SK-N-SH (cell line): ENCODE data around the gene ZIK1. TPM values are rescaled to one million over a fixed set of nuclear protein-coding genes. Genes with fewer than 3 reads are reported as not detected.

Source experiments
- CTCF ChIA-PET: fragments of 300-600, 350-600 bp; formaldehyde crosslinking; extraction: SDS; loops from one replicate; lab custom pipeline; 2021; lab: Yijun Ruan, JAX
- POLR2A ChIA-PET: fragments of 350-600 bp; sonication (Branson Sonifier 250); formaldehyde crosslinking; extraction: SDS; loops from one replicate; lab custom pipeline; 2020; ENCODE audit warnings: antibody characterized with exemption, inconsistent platforms; lab: Yijun Ruan, JAX
- DNase-seq: peaks from one replicate; pipeline ENCODE4 v3.0.0; 2012
- H2AFZ ChIP-seq: fragments of 200-600 bp; sonication (generic); 2 replicates; pipeline ENCODE4 v1.8.1; 2016; ENCODE audit warnings: antibody characterized with exemption, mild to moderate bottlenecking, low read depth
- H3F3A ChIP-seq: fragments of 200-600 bp; sonication (generic); replicated peaks from 2 replicates; pipeline ENCODE3; 2016; ENCODE audit warnings: antibody characterized with exemption, mild to moderate bottlenecking; ENCODE audit not compliant: insufficient read depth
- H3K27ac ChIP-seq, 2 experiments: fragments of 200-500 bp in 1 of 2; fragments of 200-600 bp in 1 of 2; sonication (Bioruptor generic) in 1 of 2; sonication (generic), shearing (Covaris generic) in 1 of 2; 2 replicates each; pipeline versions ENCODE4 v1.5.1 to v1.6.1; 2014 to 2016; ENCODE audit warnings: low read depth in 2 of 2, inconsistent platforms in 1 of 2, low read length in 1 of 2, mild to moderate bottlenecking in 1 of 2, mixed read lengths in 1 of 2
- H3K27me3 ChIP-seq: fragments of 200-600 bp; sonication (generic), shearing (Covaris generic); 2 replicates; pipeline ENCODE4 v1.6.1; 2016; ENCODE audit warnings: mixed run types; ENCODE audit not compliant: insufficient read depth
- H3K36me3 ChIP-seq, 2 experiments: fragments of 200-500 bp in 1 of 2; fragments of 200-600 bp in 1 of 2; sonication (Bioruptor generic) in 1 of 2; sonication (generic) in 1 of 2; replicated peaks in 1 of 2; 2 replicates each; pipeline versions ENCODE3 to v1.5.1; 2014 to 2016; ENCODE audit warnings: low read length in 1 of 2, mild to moderate bottlenecking in 1 of 2; ENCODE audit not compliant: insufficient read depth in 2 of 2, control insufficient read depth in 1 of 2
- H3K4me1 ChIP-seq, 2 experiments: fragments of 200-500 bp in 1 of 2; fragments of 200-600 bp in 1 of 2; sonication (Bioruptor generic) in 1 of 2; sonication (generic), shearing (Covaris generic) in 1 of 2; 2 replicates each; pipeline versions ENCODE4 v1.5.1 to v1.6.1; 2014 to 2016; ENCODE audit warnings: low read depth in 1 of 2, low read length in 1 of 2, mixed run types in 1 of 2; ENCODE audit not compliant: insufficient read depth in 2 of 2, control insufficient read depth in 1 of 2
- H3K4me2 ChIP-seq: fragments of 200-600 bp; sonication (generic), shearing (Covaris generic); 2 replicates; pipeline ENCODE4 v1.6.1; 2017; ENCODE audit warnings: mixed run types
- H3K4me3 ChIP-seq, 2 experiments: fragments of 200-500 bp in 1 of 2; fragments of 200-600 bp in 1 of 2; sonication (Bioruptor generic) in 1 of 2; sonication (generic), shearing (Covaris generic) in 1 of 2; 2 replicates each; pipeline versions ENCODE4 v1.5.1 to v1.8.1; 2014 to 2016; ENCODE audit warnings: low read depth in 2 of 2, inconsistent platforms in 1 of 2, low read length in 1 of 2, mild to moderate bottlenecking in 1 of 2, mixed read lengths in 1 of 2, moderate library complexity in 1 of 2
- H3K79me2 ChIP-seq: fragments of 200-600 bp; sonication (generic); 2 replicates; pipeline ENCODE4 v1.8.1; 2017; ENCODE audit warnings: mild to moderate bottlenecking; ENCODE audit not compliant: insufficient read depth
- H3K9ac ChIP-seq: fragments of 200-600 bp; sonication (generic); 2 replicates; pipeline ENCODE4 v1.6.1; 2017; ENCODE audit warnings: mixed run types
- H3K9me2 ChIP-seq: fragments of 200-600 bp; sonication (generic); 2 replicates; pipeline ENCODE4 v1.6.1; 2017; ENCODE audit warnings: mixed run types
- H3K9me3 ChIP-seq: fragments of 200-600 bp; sonication (generic); 2 replicates; pipeline ENCODE4 v1.6.1; 2017; ENCODE audit warnings: mixed run types, mild to moderate bottlenecking, moderate library complexity
- H4K20me1 ChIP-seq: fragments of 200-600 bp; sonication (generic); 2 replicates; pipeline ENCODE4 v1.6.1; 2017; ENCODE audit warnings: mild to moderate bottlenecking, mixed run types; ENCODE audit not compliant: insufficient read depth
- ELF1 ChIP-seq: IDR thresholded peaks from 2 replicates; pipeline ENCODE4 v1.4.0; 2012
- EZH2phosphoT487 ChIP-seq: fragments of 200-600 bp; sonication (generic); IDR thresholded peaks from 2 replicates; pipeline ENCODE4 v1.6.1; 2017; ENCODE audit warnings: low read depth, mixed run types, mild to moderate bottlenecking, antibody characterized with exemption, moderate library complexity, borderline replicate concordance
- FOSL2 ChIP-seq: IDR thresholded peaks from 2 replicates; pipeline ENCODE4 v1.4.0; 2012; ENCODE audit warnings: low read depth, mild to moderate bottlenecking, moderate library complexity, borderline replicate concordance
- FOXJ3 ChIP-seq: sonication (generic); formaldehyde crosslinking; IDR thresholded peaks from 2 replicates; pipeline ENCODE4 v1.5.1; 2020; ENCODE audit warnings: mild to moderate bottlenecking, missing genetic modification reagents
- GATA2 ChIP-seq: sonication (generic); formaldehyde crosslinking; IDR thresholded peaks from 2 replicates; pipeline ENCODE4 v1.5.0; 2020; ENCODE audit warnings: mild to moderate bottlenecking, missing genetic modification reagents
- MXI1 ChIP-seq: IDR thresholded peaks from 2 replicates; pipeline ENCODE4 v1.6.1; 2012; ENCODE audit warnings: mild to moderate bottlenecking, low read depth, low read length, improper control_type of control experiment
- NFIC ChIP-seq: IDR thresholded peaks from 2 replicates; pipeline ENCODE4 v1.4.0; 2012; ENCODE audit warnings: borderline replicate concordance
- NRF1 ChIP-seq: IDR thresholded peaks from 2 replicates; pipeline ENCODE4 v1.6.1; 2012; ENCODE audit warnings: low read depth, mild to moderate bottlenecking, low read length
- POLR2AphosphoS5 ChIP-seq: IDR thresholded peaks from 2 replicates; pipeline ENCODE4 v1.6.1; 2012; ENCODE audit warnings: low read depth, low read length
- RFX5 ChIP-seq: IDR thresholded peaks from 2 replicates; pipeline ENCODE4 v1.6.1; 2012; ENCODE audit warnings: mild to moderate bottlenecking, improper control_type of control experiment, low read length
- RXRA ChIP-seq: IDR thresholded peaks from 2 replicates; pipeline ENCODE4 v1.4.0; 2012; ENCODE audit warnings: low read depth, mild to moderate bottlenecking, borderline replicate concordance
- SIN3A ChIP-seq: IDR thresholded peaks from 2 replicates; pipeline ENCODE4 v1.6.1; 2012; ENCODE audit warnings: low read depth, mild to moderate bottlenecking, low read length, moderate library complexity, borderline replicate concordance
- TCF12 ChIP-seq: IDR thresholded peaks from 2 replicates; pipeline ENCODE4 v1.4.0; 2012
- WGBS: methylation state at CpG from one replicate; pipeline ENCODE4 v1.1.6; 2017; ENCODE audit warnings: low lambda C conversion rate; 5-methylcytosine and 5-hydroxymethylcytosine counted together
- polyA plus RNA-seq, 3 experiments: library from polyadenylated mRNA; depleted of rRNA; stranded (reverse); fragments of >200 nt; gene quantifications; 2 replicates each; pipeline ENCODE4 v1.2.3, GENCODE V29; 2012
- TF ChIP-seq, protein P1 (sequence below): fragments of 200-600 bp; sonication (generic); IDR thresholded peaks from 2 replicates; pipeline ENCODE4 v1.6.1; 2017; ENCODE audit warnings: antibody characterized with exemption, mild to moderate bottlenecking, moderate library complexity
- TF ChIP-seq, protein P2 (sequence below): IDR thresholded peaks from 2 replicates; pipeline ENCODE4 v1.4.0; 2012; ENCODE audit warnings: low read depth
- TF ChIP-seq, protein P3 (sequence below): IDR thresholded peaks from 2 replicates; pipeline ENCODE4 v1.6.1; 2012; ENCODE audit warnings: mild to moderate bottlenecking, low read depth, low read length, moderate library complexity
- TF ChIP-seq, protein P4 (sequence below): IDR thresholded peaks from 2 replicates; pipeline ENCODE4 v1.4.0; 2012; ENCODE audit warnings: low read depth, borderline replicate concordance

Gene ZIK1
- polyA plus RNA-seq, 1 of the 3 experiments (the other 2 are of a cell fraction), result 2.1 TPM

DNA sequence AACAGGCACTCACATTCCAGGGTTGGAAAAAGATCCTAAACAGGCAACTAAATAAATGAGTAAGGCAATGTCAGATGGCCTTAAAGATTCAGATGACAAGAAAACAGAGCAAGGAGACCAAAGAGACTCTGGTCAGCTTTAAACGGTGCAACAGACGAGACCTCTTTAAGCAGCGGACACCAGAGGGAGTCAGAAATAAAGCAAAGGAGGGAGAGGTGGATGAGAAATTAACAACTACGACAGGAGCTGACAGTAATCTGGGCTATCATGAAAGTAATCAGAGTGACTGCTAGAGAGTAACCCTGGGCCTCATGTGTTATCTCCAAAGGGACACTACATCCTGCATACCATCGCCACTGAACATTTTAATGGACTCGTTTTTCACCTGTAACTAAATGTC, 25.4 kb upstream of the ZIK1 start (continued):
- TF ChIP-seq TCF12, result no peak
- no peak for TF ChIP-seq RXRA
- TF ChIP-seq ELF1, result no peak
- TF ChIP-seq FOXJ3, result no peak
- no peak for TF ChIP-seq NFIC
- TF ChIP-seq, protein P1, sequence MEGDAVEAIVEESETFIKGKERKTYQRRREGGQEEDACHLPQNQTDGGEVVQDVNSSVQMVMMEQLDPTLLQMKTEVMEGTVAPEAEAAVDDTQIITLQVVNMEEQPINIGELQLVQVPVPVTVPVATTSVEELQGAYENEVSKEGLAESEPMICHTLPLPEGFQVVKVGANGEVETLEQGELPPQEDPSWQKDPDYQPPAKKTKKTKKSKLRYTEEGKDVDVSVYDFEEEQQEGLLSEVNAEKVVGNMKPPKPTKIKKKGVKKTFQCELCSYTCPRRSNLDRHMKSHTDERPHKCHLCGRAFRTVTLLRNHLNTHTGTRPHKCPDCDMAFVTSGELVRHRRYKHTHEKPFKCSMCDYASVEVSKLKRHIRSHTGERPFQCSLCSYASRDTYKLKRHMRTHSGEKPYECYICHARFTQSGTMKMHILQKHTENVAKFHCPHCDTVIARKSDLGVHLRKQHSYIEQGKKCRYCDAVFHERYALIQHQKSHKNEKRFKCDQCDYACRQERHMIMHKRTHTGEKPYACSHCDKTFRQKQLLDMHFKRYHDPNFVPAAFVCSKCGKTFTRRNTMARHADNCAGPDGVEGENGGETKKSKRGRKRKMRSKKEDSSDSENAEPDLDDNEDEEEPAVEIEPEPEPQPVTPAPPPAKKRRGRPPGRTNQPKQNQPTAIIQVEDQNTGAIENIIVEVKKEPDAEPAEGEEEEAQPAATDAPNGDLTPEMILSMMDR, result no peak
- no peak for TF ChIP-seq EZH2phosphoT487
- TF ChIP-seq GATA2 (CRISPR knock-in tag), result no peak
- TF ChIP-seq FOSL2, result no peak

DNA sequence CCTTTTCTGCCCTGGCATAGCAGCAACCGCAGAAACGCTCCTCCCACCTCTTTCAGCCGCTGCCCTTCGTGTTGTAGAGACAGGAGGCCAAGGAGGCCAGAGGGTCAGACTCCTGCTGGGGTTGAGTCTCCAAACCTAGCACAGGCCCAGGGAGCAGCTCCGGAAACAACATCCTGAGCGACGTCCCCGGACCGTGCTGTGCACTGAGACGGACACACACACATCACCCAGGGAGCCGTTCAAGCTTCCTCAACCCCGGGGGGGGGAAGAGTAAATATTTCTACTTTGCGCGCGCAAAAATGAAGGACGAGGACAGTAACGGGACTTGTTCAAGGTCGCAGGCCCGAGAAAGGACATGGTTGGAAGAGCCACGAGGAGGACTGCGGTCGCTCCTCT, 24.9 kb upstream of the ZIK1 start:
- H3K79me2 ChIP-seq, result peaks cover 33% of the 10 kb centered on the region
- peak overlapping the region; percentile 88 for H3K4me2 ChIP-seq
- H3K27me3 ChIP-seq, result no peaks in the 10 kb centered on the region
- peaks cover 0 to 8% of the 10 kb centered on the region in 2 experiments; a peak in 2 of 4 replicates for H3K4me1 ChIP-seq
- peaks cover 7% of the 10 kb centered on the region; the same call in 1 of the 2 replicates for H3K9me3 ChIP-seq
- peak; percentile 54 for DNase-seq
- peak overlapping the region; percentile 75 for H2AFZ ChIP-seq
- ChIA-PET POLR2A (no interaction called here), CTCF (no interaction called here)
- TF ChIP-seq RFX5 (no peak), NRF1 (no peak), MXI1 (no peak; the same call in 1 of the 2 replicates), SIN3A (peak; percentile 4; the same call in 1 of the 2 replicates), POLR2AphosphoS5 (no peak)
- TF ChIP-seq, protein P1, result no peak
- TF ChIP-seq, protein P2, sequence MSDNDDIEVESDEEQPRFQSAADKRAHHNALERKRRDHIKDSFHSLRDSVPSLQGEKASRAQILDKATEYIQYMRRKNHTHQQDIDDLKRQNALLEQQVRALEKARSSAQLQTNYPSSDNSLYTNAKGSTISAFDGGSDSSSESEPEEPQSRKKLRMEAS, result 0 out of 2 replicates have a peak, but pooled peaks have one; percentile 32
- TF ChIP-seq, protein P3, sequence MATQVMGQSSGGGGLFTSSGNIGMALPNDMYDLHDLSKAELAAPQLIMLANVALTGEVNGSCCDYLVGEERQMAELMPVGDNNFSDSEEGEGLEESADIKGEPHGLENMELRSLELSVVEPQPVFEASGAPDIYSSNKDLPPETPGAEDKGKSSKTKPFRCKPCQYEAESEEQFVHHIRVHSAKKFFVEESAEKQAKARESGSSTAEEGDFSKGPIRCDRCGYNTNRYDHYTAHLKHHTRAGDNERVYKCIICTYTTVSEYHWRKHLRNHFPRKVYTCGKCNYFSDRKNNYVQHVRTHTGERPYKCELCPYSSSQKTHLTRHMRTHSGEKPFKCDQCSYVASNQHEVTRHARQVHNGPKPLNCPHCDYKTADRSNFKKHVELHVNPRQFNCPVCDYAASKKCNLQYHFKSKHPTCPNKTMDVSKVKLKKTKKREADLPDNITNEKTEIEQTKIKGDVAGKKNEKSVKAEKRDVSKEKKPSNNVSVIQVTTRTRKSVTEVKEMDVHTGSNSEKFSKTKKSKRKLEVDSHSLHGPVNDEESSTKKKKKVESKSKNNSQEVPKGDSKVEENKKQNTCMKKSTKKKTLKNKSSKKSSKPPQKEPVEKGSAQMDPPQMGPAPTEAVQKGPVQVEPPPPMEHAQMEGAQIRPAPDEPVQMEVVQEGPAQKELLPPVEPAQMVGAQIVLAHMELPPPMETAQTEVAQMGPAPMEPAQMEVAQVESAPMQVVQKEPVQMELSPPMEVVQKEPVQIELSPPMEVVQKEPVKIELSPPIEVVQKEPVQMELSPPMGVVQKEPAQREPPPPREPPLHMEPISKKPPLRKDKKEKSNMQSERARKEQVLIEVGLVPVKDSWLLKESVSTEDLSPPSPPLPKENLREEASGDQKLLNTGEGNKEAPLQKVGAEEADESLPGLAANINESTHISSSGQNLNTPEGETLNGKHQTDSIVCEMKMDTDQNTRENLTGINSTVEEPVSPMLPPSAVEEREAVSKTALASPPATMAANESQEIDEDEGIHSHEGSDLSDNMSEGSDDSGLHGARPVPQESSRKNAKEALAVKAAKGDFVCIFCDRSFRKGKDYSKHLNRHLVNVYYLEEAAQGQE, result no peak
- TF ChIP-seq, protein P4, sequence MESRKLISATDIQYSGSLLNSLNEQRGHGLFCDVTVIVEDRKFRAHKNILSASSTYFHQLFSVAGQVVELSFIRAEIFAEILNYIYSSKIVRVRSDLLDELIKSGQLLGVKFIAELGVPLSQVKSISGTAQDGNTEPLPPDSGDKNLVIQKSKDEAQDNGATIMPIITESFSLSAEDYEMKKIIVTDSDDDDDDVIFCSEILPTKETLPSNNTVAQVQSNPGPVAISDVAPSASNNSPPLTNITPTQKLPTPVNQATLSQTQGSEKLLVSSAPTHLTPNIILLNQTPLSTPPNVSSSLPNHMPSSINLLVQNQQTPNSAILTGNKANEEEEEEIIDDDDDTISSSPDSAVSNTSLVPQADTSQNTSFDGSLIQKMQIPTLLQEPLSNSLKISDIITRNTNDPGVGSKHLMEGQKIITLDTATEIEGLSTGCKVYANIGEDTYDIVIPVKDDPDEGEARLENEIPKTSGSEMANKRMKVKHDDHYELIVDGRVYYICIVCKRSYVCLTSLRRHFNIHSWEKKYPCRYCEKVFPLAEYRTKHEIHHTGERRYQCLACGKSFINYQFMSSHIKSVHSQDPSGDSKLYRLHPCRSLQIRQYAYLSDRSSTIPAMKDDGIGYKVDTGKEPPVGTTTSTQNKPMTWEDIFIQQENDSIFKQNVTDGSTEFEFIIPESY, result no peak
- peak overlapping the region; percentile 97 for H3K4me3 ChIP-seq
- peak overlapping the region; percentile 38 to 48; a peak in 2 of 4 replicates for H3K27ac ChIP-seq
- H3K36me3 ChIP-seq, result peaks cover 20 to 25% of the 10 kb centered on the region in 2 experiments
- WGBS, result 3% methylated on average over 20 of the region's 22 CpGs
- no peaks in the 10 kb centered on the region for H4K20me1 ChIP-seq
- H3K9me2 ChIP-seq, result no peaks in the 10 kb centered on the region
- peak overlapping the region; percentile 75 for H3K9ac ChIP-seq
- H3F3A ChIP-seq, result no peaks in the 10 kb centered on the region
